ENCODE results near the gene SESN3.
"Not testable (repeated sequence)": the region's sequence is repeated elsewhere in the genome, so short reads cannot be mapped to it uniquely, and the experiment has no call there.

The SESN3 gene

GRCh38 chr11:95256321-95256779, 25.3 kb upstream of the SESN3 start:
- TF ChIP-seq CTCF (IDR thresholded peaks at IDR 0.05; ENCODE audit: low read depth, low read length): no peak
- peak; percentile 9 to 45 for DNase-seq (ENCODE audit: low read depth in 2 of 2)

GRCh38 chr11:95255251-95256145, 24.5 kb upstream of the SESN3 start:
- TF ChIP-seq CTCF (IDR thresholded peaks at IDR 0.05; ENCODE audit: low read depth, low read length): no peak
- DNase-seq (ENCODE audit: low read depth in 2 of 2): no peak
- no peak overlapping the region for H3K4me3 ChIP-seq (replicated peaks in 1 of 2; ENCODE audit: low read depth in 2 of 2, low read length in 2 of 2)

More at GRCh38 chr11:95256321-95256779, 25.3 kb upstream of the SESN3 start:
- no peak overlapping the region for H3K4me3 ChIP-seq (replicated peaks in 1 of 2; ENCODE audit: low read depth in 2 of 2, low read length in 2 of 2)

GRCh38 chr11:95254716-95255115, 23.7 kb upstream of the SESN3 start:
- no peak for DNase-seq (ENCODE audit: low read depth in 2 of 2)
- no peak for TF ChIP-seq CTCF (IDR thresholded peaks at IDR 0.05; ENCODE audit: low read depth, low read length)
- no peak overlapping the region for H3K4me3 ChIP-seq (replicated peaks in 1 of 2; ENCODE audit: low read depth in 2 of 2, low read length in 2 of 2)

- peak; percentile 90 to 92 for DNase-seq (ENCODE audit: low read depth in 2 of 2)
- no peak for TF ChIP-seq CTCF (IDR thresholded peaks at IDR 0.05; ENCODE audit: low read depth, low read length)
- H3K4me3 ChIP-seq (replicated peaks in 1 of 2; ENCODE audit: low read depth in 2 of 2, low read length in 2 of 2): peak overlapping the region; percentile 19 to 36
Observed at GRCh38 chr11:95254131-95254704, 23.2 kb upstream of the SESN3 start.

GRCh38 chr11:95253141-95253540, 22.1 kb upstream of the SESN3 start:
- DNase-seq (ENCODE audit: low read depth in 2 of 2): no peak
- no peak overlapping the region for H3K4me3 ChIP-seq (replicated peaks in 1 of 2; ENCODE audit: low read depth in 2 of 2, low read length in 2 of 2)
- no peak for TF ChIP-seq CTCF (IDR thresholded peaks at IDR 0.05; ENCODE audit: low read depth, low read length)

GRCh38 chr11:95252586-95252985, 21.6 kb upstream of the SESN3 start:
- no peak overlapping the region for H3K4me3 ChIP-seq (replicated peaks in 1 of 2; ENCODE audit: low read depth in 2 of 2, low read length in 2 of 2)
- no peak for TF ChIP-seq CTCF (IDR thresholded peaks at IDR 0.05; ENCODE audit: low read depth, low read length)
- no peak for DNase-seq (ENCODE audit: low read depth in 2 of 2)

GRCh38 chr11:95251896-95252295, 20.9 kb upstream of the SESN3 start:
- not testable (repeated sequence) for DNase-seq (ENCODE audit: low read depth in 2 of 2); H3K4me3 ChIP-seq (replicated peaks in 1 of 2; ENCODE audit: low read depth in 2 of 2, low read length in 2 of 2)

All from cardiac fibroblast (primary cell).